Measurements from ENCODE around the gene DIS3. TPM values are rescaled to one million over a fixed set of nuclear protein-coding genes. Genes with fewer than 3 reads are reported as not detected.
"Not testable (repeated sequence)": the region's sequence is repeated elsewhere in the genome, so short reads cannot be mapped to it uniquely, and the experiment has no call there.

Gene DIS3, protein sequence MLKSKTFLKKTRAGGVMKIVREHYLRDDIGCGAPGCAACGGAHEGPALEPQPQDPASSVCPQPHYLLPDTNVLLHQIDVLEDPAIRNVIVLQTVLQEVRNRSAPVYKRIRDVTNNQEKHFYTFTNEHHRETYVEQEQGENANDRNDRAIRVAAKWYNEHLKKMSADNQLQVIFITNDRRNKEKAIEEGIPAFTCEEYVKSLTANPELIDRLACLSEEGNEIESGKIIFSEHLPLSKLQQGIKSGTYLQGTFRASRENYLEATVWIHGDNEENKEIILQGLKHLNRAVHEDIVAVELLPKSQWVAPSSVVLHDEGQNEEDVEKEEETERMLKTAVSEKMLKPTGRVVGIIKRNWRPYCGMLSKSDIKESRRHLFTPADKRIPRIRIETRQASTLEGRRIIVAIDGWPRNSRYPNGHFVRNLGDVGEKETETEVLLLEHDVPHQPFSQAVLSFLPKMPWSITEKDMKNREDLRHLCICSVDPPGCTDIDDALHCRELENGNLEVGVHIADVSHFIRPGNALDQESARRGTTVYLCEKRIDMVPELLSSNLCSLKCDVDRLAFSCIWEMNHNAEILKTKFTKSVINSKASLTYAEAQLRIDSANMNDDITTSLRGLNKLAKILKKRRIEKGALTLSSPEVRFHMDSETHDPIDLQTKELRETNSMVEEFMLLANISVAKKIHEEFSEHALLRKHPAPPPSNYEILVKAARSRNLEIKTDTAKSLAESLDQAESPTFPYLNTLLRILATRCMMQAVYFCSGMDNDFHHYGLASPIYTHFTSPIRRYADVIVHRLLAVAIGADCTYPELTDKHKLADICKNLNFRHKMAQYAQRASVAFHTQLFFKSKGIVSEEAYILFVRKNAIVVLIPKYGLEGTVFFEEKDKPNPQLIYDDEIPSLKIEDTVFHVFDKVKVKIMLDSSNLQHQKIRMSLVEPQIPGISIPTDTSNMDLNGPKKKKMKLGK
- 10 to 100 TPM; 40.8 to 42.6 TPM for total RNA-seq
- 10 to 100 TPM; 14.7 to 16.4 (median 14.9) TPM for polyA plus RNA-seq
- total RNA-seq, result 93.4 to 215 (median 127) reads per million in 6 experiments

DNA sequence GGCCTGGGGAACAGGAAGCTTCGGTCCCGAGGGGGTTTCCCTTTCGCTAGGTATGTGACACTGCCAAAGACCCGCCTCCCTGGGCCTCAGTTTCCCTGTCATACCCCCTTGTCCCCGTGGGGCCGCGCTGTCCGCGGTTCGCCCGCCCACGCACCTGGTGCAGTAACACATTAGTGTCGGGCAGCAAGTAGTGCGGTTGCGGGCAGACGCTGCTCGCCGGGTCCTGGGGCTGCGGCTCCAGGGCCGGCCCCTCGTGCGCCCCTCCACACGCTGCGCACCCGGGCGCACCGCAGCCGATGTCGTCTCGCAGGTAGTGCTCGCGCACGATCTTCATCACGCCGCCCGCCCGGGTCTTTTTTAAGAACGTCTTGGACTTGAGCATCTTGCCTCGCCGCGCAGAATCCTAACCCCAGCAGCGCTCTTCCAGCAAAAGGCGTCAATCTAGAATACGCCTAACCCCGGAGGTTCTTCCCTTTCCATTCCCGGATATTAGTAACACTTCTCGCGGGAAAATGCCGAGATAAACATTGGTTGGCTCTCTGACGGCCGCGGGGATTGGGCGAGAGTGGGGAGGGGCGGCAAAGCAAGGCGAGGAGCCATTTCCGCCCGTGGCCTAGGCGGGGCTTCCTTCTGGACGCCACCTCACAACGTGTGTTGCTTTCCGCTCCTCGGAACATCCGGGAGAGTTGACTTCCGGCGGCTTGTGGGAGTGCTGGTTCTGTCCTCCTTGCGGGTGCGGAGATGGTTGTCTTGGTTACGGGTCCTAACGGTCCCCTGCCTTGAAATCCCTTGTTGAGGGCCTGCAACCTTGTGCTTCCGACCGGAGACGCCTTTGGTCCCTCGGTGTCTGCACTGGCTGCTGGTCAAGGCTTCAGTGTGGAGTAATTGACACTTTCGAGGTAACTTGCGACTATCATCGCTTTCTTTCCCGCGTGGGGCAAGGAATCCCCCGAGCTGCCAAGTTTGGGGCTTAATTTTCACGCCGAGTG lies at the start of gene DIS3, which contains the start of gene PIBF1:
Gene DIS3, minus strand, starts transcription at position 450 of the 989 bp plus-strand sequence. Its CDS starts 68 bp downstream, at position 382.
Gene PIBF1, plus strand, starts transcription at position 683 of the 989 bp plus-strand sequence. CDS start 1,337 bp downstream, outside the sequence.
- POLR2A ChIA-PET, result interaction anchor here (1.4 kb wide), 1 partner anchor 54 kb away, joined by 3 read pairs; the partner anchor contains the start of genes BORA and MZT1
- H3K4me3 Mint-ChIP-seq, result peak within 1 kb of the TSS; percentile 98 to 100 (median 99)
- H3K36me3 Mint-ChIP-seq, result peaks cover 4 to 46% (median 19%) of the 10 kb centered on the region in 3 donors
- H3K27ac Mint-ChIP-seq, result peak within 1 kb of the TSS; percentile 97 to 100 (median 99)
- H3K9me3 Mint-ChIP-seq, result peaks cover 0 to 2% (median 0%) of the 10 kb centered on the region in 9 donors
- ATAC-seq, result peak; percentile 96 to 97
- peak; percentile 87 to 97 (median 94) for DNase-seq
- H3K27me3 Mint-ChIP-seq, result no peaks in the 10 kb centered on the region
- H3K4me1 Mint-ChIP-seq, result peaks cover 34 to 79% (median 70%) of the 10 kb centered on the region in 4 donors

DNA sequence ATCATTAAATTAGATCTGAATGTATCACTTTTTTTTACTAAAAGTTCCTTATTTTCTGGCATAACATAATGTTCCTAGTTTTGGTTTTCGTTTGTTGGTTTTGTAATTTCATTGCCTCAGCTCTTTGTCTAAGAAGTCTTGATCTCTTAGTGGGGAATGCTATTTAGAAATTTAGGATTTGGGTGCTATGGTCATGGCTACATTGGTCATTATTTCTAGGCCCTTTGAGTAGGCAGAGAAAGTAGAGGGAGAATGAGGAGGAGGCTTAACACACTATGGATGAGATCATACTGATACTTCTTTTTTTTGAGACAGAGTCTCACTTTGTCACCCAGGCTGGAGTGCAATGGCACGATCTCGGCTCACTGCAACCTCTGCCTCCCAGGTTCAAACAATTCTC lies 42.0 kb upstream of the DIS3 start:
- DNase-seq (no peak), ATAC-seq (no peak)
- Mint-ChIP-seq H3K4me3 (no peak overlapping the region), H3K4me1 (peaks cover 5 to 9% (median 7%) of the 10 kb centered on the region in 4 donors), H3K27me3 (no peaks in the 10 kb centered on the region), H3K36me3 (peaks cover 9 to 79% (median 25%) of the 10 kb centered on the region in 3 donors), H3K9me3 (peaks cover 0 to 1% (median 0%) of the 10 kb centered on the region in 9 donors), H3K27ac (peak overlapping the region in 1 of 10 donors; percentile 52)
- POLR2A ChIA-PET, result no interaction called here

DNA sequence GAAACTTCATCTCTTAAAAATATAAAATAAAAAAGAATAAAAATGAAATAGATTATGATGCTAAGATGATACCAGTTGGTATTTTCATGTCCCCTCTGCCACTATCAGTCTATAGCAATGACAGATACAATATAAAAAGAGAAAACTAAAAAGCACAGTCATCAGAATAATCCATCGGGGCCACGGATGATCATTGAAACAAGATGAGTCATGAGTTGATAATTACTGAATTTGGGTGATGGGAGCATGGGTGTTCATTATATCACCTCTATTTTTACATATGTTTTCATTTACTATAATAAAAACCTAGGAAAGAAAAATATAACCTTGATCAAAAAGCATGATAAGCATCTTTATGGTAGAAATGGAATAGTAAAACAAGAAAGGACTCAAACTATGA lies 41.4 kb upstream of the DIS3 start:
- POLR2A ChIA-PET, result no interaction called here
- H3K27me3 Mint-ChIP-seq, result no peaks in the 10 kb centered on the region
- no peak for DNase-seq
- H3K4me1 Mint-ChIP-seq, result peaks cover 0 to 5% (median 3%) of the 10 kb centered on the region in 4 donors
- H3K9me3 Mint-ChIP-seq, result peaks cover 0 to 1% (median 0%) of the 10 kb centered on the region in 9 donors
- peaks cover 9 to 79% (median 22%) of the 10 kb centered on the region in 3 donors for H3K36me3 Mint-ChIP-seq
- H3K4me3 Mint-ChIP-seq, result no peak overlapping the region
- H3K27ac Mint-ChIP-seq, result peak overlapping the region in 1 of 10 donors; percentile 36
- no peak for ATAC-seq

DNA sequence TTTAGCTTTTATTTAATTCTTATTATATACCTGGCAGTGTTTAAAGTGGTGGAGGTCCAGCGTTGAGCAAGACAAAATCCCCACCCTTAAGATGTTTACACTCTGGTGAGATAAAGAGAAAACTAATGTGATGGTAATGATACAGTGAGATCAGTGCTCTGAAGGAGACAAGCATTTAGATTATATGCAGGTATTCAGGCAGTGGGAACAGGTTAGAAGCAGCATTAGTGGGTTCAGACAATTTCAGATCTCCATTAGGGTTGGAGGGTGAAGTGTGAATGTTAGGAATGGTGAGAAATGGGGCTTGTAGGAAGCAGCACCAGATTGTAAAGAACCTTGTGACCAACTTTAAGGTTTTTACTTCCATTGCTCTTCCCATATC lies 39.2 kb upstream of the DIS3 start:
- Mint-ChIP-seq H3K4me3 (no peak overlapping the region), H3K9me3 (peaks cover 0 to 1% (median 0%) of the 10 kb centered on the region in 9 donors), H3K27me3 (no peaks in the 10 kb centered on the region), H3K4me1 (peaks cover 0 to 5% (median 3%) of the 10 kb centered on the region in 4 donors), H3K36me3 (peaks cover 4 to 73% (median 15%) of the 10 kb centered on the region in 3 donors), H3K27ac (peak overlapping the region in 3 of 10 donors; percentile 15 to 55 (median 45))
- no peak for ATAC-seq
- no peak for DNase-seq
- POLR2A ChIA-PET, result no interaction called here

DNA sequence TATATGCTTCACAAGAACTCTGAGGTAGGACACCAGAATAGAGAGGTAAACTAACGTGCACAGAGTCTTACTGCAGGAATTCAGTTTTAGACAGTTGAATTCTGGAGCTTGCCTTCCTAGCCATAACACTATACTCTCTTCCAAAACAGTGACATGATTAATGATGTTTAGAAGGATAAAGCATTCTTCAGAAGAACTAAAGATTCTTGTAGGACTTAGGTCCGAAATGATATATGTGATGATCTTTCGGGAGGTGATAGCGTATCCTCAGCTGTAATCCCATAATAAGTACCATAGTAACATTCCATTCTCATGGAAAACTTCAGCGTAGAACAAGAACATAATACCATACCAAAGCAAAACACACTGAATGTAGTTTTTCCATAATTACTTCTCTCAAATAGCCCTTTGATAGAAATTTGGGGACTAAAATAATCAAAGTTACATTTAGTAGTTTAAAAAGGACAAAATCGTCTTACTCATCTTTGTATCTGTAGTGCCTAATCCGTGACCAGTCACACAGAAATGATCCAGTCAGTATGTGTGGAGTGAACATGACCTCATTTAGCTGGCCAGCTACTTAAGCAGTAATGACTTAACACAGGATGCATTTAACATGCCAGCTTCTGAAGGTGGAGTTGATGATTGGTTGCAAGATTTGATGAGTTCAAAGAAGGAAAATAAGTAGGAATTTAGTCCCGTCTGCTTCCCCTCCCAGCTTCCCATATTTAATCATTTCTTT lies 38.6 kb upstream of the DIS3 start:
- Mint-ChIP-seq H3K27me3 (no peaks in the 10 kb centered on the region), H3K36me3 (peaks cover 4 to 78% (median 15%) of the 10 kb centered on the region in 3 donors), H3K4me1 (peaks cover 0 to 5% (median 3%) of the 10 kb centered on the region in 4 donors), H3K27ac (peak overlapping the region in 2 of 10 donors; percentile 27 to 41), H3K9me3 (peaks cover 0 to 1% (median 0%) of the 10 kb centered on the region in 9 donors), H3K4me3 (no peak overlapping the region)
- ATAC-seq (no peak), DNase-seq (no peak)
- POLR2A ChIA-PET, result no interaction called here

DNA sequence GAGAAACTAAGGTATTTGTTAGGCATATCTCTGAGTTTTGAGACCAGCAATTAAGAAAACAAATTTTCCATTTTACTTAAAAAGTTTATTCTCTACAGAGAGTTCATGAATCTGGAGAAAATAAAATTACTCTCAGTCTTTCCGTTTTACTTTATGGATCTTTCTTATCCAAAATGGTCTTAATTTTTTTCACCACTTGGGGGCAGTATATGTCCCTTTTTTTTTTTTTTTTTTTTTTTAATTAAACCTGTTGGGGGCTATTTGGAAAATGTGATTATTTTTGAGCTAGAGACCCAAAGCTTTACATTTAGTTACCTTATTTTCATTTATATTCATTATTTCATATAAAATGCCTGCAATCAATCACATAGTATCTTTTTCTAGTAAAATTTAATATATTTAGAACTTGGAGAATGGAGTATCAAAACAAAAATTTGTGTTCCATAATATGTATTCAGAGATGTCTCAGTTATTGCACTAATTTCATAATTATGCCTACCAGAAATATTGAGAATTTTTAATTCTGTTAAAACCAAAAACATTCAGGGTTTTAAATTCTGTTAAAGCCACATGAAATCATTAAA lies 27.3 kb upstream of the DIS3 start:
- DNase-seq, result peak in 3 of 10 donors; percentile 22 to 30 (median 24)
- POLR2A ChIA-PET, result no interaction called here
- peak overlapping the region in 1 of 10 donors; percentile 52 for H3K27ac Mint-ChIP-seq

DNA sequence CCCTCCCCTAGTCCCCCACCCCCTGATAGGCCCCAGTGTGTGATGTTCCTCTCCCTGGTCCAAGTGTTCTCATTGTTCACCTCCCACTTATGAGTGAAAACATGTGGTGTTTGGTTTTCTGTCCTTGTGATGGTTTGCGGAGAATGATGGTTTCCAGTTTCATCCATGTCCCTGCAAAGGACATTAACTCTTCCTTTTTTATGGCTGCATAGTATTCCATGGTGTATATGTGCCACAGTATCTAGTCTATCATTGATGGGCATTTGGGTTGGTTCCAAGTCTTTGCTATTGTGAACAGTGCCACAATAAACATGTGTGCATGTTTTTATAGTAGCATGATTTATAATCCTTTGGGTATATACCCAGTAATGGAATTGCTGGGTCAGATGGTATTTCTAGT lies 24.8 kb upstream of the DIS3 start:
- Mint-ChIP-seq H3K36me3 (peaks cover 5 to 57% (median 23%) of the 10 kb centered on the region in 3 donors), H3K27ac (peak overlapping the region in 3 of 10 donors; percentile 17 to 80 (median 30))
- POLR2A ChIA-PET, DNase-seq, ATAC-seq, H3K4me3 Mint-ChIP-seq, H3K4me1 Mint-ChIP-seq, H3K27me3 Mint-ChIP-seq, H3K9me3 Mint-ChIP-seq: not testable (repeated sequence)

More for the DNA sequence above, 27.3 kb upstream of the DIS3 start:
- Mint-ChIP-seq H3K36me3 (peaks cover 5 to 61% (median 30%) of the 10 kb centered on the region in 3 donors), H3K9me3 (peaks cover 0 to 4% (median 0%) of the 10 kb centered on the region in 9 donors), H3K4me1 (peaks cover 0 to 1% (median 0%) of the 10 kb centered on the region in 4 donors), H3K27me3 (no peaks in the 10 kb centered on the region), H3K4me3 (no peak overlapping the region)
- no peak for ATAC-seq

DNA sequence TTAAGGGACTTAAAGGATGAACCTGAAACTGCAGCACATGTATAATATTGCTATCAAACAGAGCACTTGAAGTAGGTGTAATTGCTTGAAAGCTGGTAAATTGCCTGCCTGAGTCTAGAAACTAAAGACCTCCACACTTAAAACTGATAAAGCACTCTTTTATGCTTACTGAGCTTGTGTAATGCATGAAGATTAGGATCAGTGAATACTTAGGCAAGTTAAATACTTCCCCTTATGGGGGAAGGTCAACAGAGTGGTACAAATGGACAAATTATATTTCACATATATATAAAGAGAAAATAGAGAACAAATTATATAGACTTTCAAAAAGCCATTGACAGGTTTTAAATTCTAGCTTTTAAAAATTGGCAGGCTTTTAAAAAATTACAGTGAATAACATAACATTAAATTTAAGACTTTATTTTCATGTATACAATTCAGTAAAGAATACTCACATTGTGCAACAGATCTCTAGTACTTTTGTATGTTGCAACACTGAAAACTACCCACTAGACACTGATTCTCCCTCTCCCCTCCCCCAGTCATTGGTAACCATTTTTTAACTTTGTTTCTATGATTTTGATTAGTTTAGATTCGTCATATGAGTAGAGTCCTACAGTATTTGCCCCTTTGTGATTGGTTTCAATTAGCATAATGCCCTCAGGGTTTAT lies 24.1 kb upstream of the DIS3 start:
- H3K27me3 Mint-ChIP-seq, result no peaks in the 10 kb centered on the region
- peaks cover 0 to 8% (median 7%) of the 10 kb centered on the region in 4 donors for H3K4me1 Mint-ChIP-seq
- no peak overlapping the region for H3K4me3 Mint-ChIP-seq
- DNase-seq, result no peak
- ATAC-seq, result no peak
- POLR2A ChIA-PET, result no interaction called here
- peaks cover 0 to 4% (median 0%) of the 10 kb centered on the region in 9 donors for H3K9me3 Mint-ChIP-seq
- peaks cover 5 to 60% (median 26%) of the 10 kb centered on the region in 3 donors for H3K36me3 Mint-ChIP-seq
- peak overlapping the region in 2 of 10 donors; percentile 13 to 17 for H3K27ac Mint-ChIP-seq

DNA sequence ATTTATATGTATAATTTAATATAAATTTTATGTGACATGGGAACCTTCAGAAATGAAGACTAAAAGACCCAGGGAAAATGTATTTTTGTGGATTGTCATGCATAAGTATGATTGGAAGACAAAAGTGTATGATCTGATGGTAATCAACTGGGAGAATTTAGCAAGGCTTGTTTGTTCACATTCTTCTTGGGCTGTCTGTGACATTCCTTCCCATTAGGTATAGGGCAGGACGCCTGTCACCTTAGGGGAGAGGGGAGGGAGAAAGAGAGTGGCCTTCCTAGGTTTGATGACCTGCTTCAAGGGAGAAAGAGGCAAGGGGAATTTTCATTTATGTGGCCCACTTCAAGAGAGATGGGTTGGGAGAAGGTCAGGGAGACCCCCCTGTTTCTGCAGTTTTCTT lies 22.6 kb upstream of the DIS3 start:
- peak overlapping the region in 5 of 10 donors; percentile 4 to 49 (median 31) for H3K27ac Mint-ChIP-seq
- peaks cover 5 to 68% (median 27%) of the 10 kb centered on the region in 3 donors for H3K36me3 Mint-ChIP-seq
- H3K9me3 Mint-ChIP-seq, result peaks cover 0 to 4% (median 0%) of the 10 kb centered on the region in 9 donors
- peaks cover 0 to 9% (median 8%) of the 10 kb centered on the region in 4 donors for H3K4me1 Mint-ChIP-seq
- ATAC-seq (no peak), DNase-seq (no peak)
- H3K27me3 Mint-ChIP-seq, result no peaks in the 10 kb centered on the region
- POLR2A ChIA-PET, result no interaction called here
- no peak overlapping the region for H3K4me3 Mint-ChIP-seq

DNA sequence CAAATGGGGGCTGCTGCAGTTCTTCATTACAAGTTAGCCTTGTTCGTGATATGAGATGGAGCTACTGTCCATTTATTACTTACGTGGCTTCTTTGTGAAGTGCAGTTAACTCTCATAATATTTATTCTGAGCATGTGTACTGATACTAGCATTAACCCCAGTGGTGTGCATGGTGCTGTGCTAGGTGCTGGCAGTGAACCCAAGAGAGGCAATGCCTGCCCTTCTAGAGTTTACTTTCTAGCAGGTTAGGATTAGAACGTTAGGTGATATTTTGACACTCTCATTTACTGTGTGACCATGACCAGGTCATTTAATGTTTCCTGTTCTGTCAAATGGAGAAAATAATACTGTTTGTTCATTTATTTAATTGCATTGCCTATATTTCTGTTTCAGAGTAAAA lies 17.1 kb upstream of the DIS3 start:
- ATAC-seq (no peak), DNase-seq (no peak)
- no peak overlapping the region for H3K4me3 Mint-ChIP-seq
- POLR2A ChIA-PET, result no interaction called here
- H3K9me3 Mint-ChIP-seq, result peaks cover 0 to 3% (median 0%) of the 10 kb centered on the region in 9 donors
- no peaks in the 10 kb centered on the region for H3K27me3 Mint-ChIP-seq
- no peak overlapping the region for H3K27ac Mint-ChIP-seq
- H3K4me1 Mint-ChIP-seq, result peaks cover 0 to 25% (median 14%) of the 10 kb centered on the region in 4 donors
- H3K36me3 Mint-ChIP-seq, result peaks cover 4 to 75% (median 23%) of the 10 kb centered on the region in 3 donors

Data from naive thymus-derived CD8-positive, alpha-beta T cell (primary cell).